NCI-H1694 (cell line): ENCODE data around the gene PPAN.

Experiments used
- DNase-seq: peaks from one replicate; lab custom pipeline; 2025; lab: John Stamatoyannopoulos, UW

Gene PPAN

GRCh38 chr19:10106100-10106936, at the start of gene PPAN:
PPAN (plus strand) TSS chr19:10106362; CDS start chr19:10106395, 33 bp downstream.
- peak; percentile 95 for DNase-seq

- no peak for DNase-seq
Measured at GRCh38 chr19:10061717-10062310, 44.3 kb upstream of the PPAN start.

- DNase-seq: no peak
Measured at GRCh38 chr19:10068205-10068604, 38.0 kb upstream of the PPAN start.

- DNase-seq: no peak
Measured at GRCh38 chr19:10069046-10069445, 37.1 kb upstream of the PPAN start.

- DNase-seq: no peak
Measured at GRCh38 chr19:10070730-10071446, 35.3 kb upstream of the PPAN start.

GRCh38 chr19:10074153-10074552, 32.0 kb upstream of the PPAN start:
- DNase-seq: peak; percentile 5

- no peak for DNase-seq
Measured at GRCh38 chr19:10076535-10076934, 29.6 kb upstream of the PPAN start.

GRCh38 chr19:10078329-10078728, 27.8 kb upstream of the PPAN start:
- no peak for DNase-seq

GRCh38 chr19:10079031-10079453, 27.1 kb upstream of the PPAN start:
- DNase-seq: no peak

GRCh38 chr19:10083911-10084310, 22.3 kb upstream of the PPAN start:
- no peak for DNase-seq

- no peak for DNase-seq
Measured at GRCh38 chr19:10084803-10085202, 21.4 kb upstream of the PPAN start.

- no peak for DNase-seq
Measured at GRCh38 chr19:10085641-10086590, 20.2 kb upstream of the PPAN start, which contains the start of gene SHFL. SHFL (plus strand) TSS chr19:10086317; CDS start chr19:10086428, 111 bp downstream.

- DNase-seq: no peak
Measured at GRCh38 chr19:10086591-10087192, 19.5 kb upstream of the PPAN start.

GRCh38 chr19:10087296-10088061, 18.7 kb upstream of the PPAN start:
- DNase-seq: no peak

- DNase-seq: no peak
Measured at GRCh38 chr19:10088949-10089554, 17.1 kb upstream of the PPAN start.

- DNase-seq: no peak
Measured at GRCh38 chr19:10089801-10090375, 16.3 kb upstream of the PPAN start.

GRCh38 chr19:10091370-10091687, 14.8 kb upstream of the PPAN start:
- DNase-seq: no peak

GRCh38 chr19:10091895-10092641, 14.1 kb upstream of the PPAN start:
- no peak for DNase-seq
